GM21786 (cell line): Measurements from ENCODE around the gene KIAA1328.
"Not testable (repeated sequence)": the region's sequence is repeated elsewhere in the genome, so short reads cannot be mapped to it uniquely, and the experiment has no call there.

Experiments
- ATAC-seq: cut with Tn5 transposase; IDR thresholded peaks from one replicate; pipeline ENCODE4 v1.9.1; 2021; ENCODE audit not compliant: unreplicated experiment

Gene KIAA1328

GRCh38 chr18:36885981-36886380 lies 57.1 kb downstream of the KIAA1328 start:
- no peak for ATAC-seq

- no peak for ATAC-seq
Measured at GRCh38 chr18:36887114-36887513, 58.2 kb downstream of the KIAA1328 start.

GRCh38 chr18:36887864-36888263 lies 58.9 kb downstream of the KIAA1328 start:
- ATAC-seq: no peak

- ATAC-seq: no peak
Measured at GRCh38 chr18:36888778-36889177, 59.9 kb downstream of the KIAA1328 start.

- ATAC-seq: no peak
Measured at GRCh38 chr18:36889321-36889720, 60.4 kb downstream of the KIAA1328 start.

- no peak for ATAC-seq
Measured at GRCh38 chr18:36889742-36890141, 60.8 kb downstream of the KIAA1328 start.

- ATAC-seq: no peak
Measured at GRCh38 chr18:36890598-36890997, 61.7 kb downstream of the KIAA1328 start.

GRCh38 chr18:36893227-36893626 lies 64.3 kb downstream of the KIAA1328 start:
- ATAC-seq: no peak

- no peak for ATAC-seq
Measured at GRCh38 chr18:36895606-36896005, 66.7 kb downstream of the KIAA1328 start.

- ATAC-seq: no peak
Measured at GRCh38 chr18:36897253-36897652, 68.3 kb downstream of the KIAA1328 start.

- ATAC-seq: no peak
Measured at GRCh38 chr18:36899289-36899688, 70.4 kb downstream of the KIAA1328 start.

GRCh38 chr18:36900466-36900865 lies 71.5 kb downstream of the KIAA1328 start:
- no peak for ATAC-seq

- ATAC-seq: no peak
Measured at GRCh38 chr18:36901277-36901701, 72.4 kb downstream of the KIAA1328 start.

GRCh38 chr18:36903215-36903928 lies 74.4 kb downstream of the KIAA1328 start:
- no peak for ATAC-seq

GRCh38 chr18:36905571-36905970 lies 76.6 kb downstream of the KIAA1328 start:
- no peak for ATAC-seq

GRCh38 chr18:36909282-36909681 lies 80.4 kb downstream of the KIAA1328 start:
- not testable (repeated sequence) for ATAC-seq

- no peak for ATAC-seq
Measured at GRCh38 chr18:36912887-36913286, 84.0 kb downstream of the KIAA1328 start.

GRCh38 chr18:36917907-36918306 lies 89.0 kb downstream of the KIAA1328 start:
- ATAC-seq: no peak

- ATAC-seq: no peak
Measured at GRCh38 chr18:36929601-36930000, 100.7 kb downstream of the KIAA1328 start.

GRCh38 chr18:36931106-36931505 lies 102.2 kb downstream of the KIAA1328 start:
- ATAC-seq: no peak

- no peak for ATAC-seq
Measured at GRCh38 chr18:36933552-36933951, 104.6 kb downstream of the KIAA1328 start.

GRCh38 chr18:36934884-36935283 lies 106.0 kb downstream of the KIAA1328 start:
- ATAC-seq: no peak

- ATAC-seq: no peak
Measured at GRCh38 chr18:36942264-36942663, 113.3 kb downstream of the KIAA1328 start.
